IPS-NIHi7 (cell line): Measurements from ENCODE around the gene IL4R.
"Not testable (repeated sequence)": the region's sequence is repeated elsewhere in the genome, so short reads cannot be mapped to it uniquely, and the experiment has no call there.

Experiments
- DNase-seq: peaks from one replicate; pipeline ENCODE4 v3.0.0; 2012; ENCODE audit warnings: mixed read lengths; ENCODE audit errors: extremely low spot score

IL4R gene

DNA sequence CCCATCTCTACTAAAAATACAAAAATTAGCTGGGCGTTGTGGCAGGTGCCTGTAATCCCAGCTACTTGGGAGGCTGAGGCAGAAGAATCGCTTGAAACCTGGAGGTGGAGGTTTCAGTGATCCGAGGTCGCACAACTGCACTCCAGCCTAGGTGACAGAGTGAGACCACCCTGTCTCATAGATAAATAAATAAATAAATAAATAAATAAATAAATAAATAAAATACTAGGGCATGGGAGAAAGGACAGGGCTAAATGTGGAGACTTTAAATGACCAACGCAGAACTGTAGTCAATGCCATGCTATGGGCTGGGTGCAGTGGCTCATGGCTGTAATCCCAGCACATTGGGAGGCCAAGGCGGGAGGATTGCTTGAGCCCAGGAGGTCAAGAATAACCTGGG is 25.5 kb upstream of the IL4R start:
- not testable (repeated sequence) for DNase-seq

DNA sequence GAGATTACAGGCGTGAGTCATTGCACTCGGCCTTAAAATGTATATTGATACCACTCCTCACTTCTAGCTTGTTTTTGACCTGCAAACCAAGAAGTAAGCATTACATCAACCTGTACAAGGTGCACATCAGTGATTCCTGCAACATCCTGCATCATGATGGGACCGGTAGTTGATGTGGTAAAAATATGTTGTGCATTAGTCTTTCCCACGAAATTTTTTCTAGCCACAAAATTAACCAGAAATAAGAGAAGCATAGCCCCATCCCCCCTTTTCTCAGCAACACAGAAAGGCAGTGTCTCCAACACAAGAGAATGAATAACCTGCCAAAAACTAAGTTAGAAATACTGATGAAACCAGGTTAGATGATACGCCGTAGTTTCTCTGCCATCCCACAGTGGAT is 24.1 kb upstream of the IL4R start:
- no peak for DNase-seq

DNA sequence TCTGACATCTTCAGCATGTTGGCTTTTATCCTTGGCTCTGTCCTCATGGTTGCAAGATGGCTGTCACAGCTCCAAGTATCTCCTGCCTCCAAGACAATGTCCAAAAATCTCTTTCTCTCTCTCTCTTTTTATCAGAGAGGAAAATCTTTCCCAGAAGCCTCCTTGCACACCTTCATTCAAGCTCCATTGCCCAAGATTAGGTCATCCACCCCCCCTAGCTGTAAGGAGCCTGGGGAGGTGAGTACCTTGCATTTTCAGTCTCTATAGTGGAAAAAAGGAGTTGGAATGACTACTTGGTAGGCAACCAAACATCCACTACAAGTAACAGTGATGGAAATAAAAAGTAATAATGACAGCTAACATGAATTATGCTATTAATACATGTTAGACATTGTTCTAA is 23.2 kb upstream of the IL4R start:
- DNase-seq, result no peak

DNA sequence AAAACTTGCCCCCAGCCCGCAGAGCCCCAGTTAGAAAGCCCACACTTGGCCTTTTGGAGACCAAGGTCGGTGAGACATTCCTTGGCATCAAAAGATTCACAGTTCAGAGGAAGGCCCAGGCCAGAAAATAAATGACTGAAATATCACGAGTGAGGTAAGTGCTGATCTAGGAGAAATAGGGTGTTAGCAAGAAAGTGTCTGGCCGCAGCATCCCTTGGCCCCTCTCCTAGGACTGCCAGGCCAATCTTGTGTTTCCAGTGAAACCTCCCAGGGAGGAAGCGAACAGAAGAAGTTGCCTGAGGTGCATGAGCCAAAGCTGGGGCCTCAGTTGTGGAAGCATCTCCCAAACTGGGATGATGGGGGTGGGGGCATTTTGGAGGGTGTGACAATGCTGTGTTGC is 22.7 kb upstream of the IL4R start:
- DNase-seq, result no peak

DNA sequence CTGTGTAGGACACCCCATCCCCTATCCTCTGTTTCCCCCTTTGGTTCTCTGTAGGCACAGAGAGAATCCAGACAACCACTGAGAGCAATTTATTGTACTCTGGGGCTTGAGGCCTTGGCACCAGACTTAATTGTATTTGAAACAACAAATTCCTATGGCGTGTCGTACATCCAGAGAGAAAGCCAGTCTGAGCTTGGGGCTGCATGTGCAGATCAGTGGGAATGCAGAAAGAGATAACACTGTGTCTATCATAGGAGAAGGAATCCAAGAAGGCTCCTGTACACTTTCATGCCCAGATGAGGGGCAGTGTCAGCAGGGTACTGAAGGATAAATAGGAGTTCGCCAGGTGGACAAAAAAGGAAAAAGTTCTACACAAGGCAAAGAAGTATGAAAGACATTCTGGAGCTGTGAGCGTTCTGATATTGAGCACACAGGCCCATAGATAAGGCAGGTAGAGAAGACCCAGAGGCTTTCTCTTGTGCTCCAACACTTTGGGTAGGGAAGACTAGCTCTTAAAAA is 22.0 kb upstream of the IL4R start:
- DNase-seq, result no peak

DNA sequence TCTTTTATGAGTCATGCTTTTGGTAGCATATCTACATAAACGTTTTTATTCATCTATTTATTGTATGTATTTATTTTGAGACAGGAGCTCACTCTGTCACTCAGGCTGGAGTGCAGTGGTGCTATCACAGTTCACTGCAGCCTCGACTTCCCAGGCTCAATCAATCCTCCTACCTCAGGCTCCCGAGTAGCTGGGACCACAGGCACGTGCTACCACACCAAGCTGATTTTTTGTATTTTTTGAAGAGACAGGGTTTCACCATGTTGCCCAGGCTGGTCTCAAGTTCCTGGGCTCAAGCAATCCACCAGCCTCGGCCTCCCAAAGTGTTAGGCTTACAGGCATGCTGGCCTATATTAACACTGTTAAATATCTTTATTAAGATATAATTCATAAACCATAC is 20.4 kb upstream of the IL4R start:
- DNase-seq, result no peak

DNA sequence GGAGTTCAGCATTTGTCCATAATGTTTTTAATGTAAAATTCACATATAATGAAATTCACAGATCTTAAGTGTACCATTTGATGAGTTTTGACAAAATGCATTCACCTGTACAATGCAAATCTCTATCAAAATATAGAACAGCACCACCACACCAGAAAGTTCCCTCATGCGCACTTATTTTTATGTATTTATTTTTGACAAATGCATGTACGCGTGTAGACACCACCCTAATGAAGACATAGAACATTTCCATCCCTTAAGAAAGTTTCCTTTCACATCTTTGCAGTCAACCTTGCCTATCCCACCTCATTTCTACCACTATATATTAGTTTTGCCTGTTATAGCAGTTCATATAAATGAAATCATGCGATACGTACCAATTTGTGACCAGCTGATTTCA is 15.6 kb upstream of the IL4R start:
- no peak for DNase-seq

DNA sequence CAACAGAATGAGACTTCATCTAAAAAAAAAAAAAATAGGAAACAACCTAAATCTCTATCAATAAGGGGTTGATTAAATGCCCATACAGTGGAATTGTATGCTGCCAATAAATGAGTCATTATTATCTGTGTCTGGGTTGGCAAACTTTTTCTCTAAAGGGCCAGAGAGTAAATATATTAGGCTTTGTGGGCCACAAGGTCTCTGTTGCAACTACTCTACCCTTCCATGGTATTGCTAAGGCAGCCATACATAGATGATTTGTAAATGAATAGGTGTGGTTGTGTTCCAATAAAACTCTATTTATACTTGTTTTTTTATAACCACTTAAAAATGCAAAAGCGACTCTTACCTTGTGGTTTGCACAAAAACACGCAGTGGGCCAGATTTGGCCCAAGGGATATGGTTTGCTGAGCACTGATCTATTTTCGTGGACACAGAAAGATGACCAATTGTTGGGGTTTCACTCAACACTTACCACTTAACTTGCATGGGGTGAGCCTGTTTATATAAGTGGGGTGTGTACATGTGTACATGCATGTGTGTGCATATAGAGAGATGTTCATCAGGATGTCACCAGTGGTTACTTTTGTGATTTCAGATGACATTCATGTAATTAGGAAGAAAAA is 12.4 kb upstream of the IL4R start:
- DNase-seq, result no peak

DNA sequence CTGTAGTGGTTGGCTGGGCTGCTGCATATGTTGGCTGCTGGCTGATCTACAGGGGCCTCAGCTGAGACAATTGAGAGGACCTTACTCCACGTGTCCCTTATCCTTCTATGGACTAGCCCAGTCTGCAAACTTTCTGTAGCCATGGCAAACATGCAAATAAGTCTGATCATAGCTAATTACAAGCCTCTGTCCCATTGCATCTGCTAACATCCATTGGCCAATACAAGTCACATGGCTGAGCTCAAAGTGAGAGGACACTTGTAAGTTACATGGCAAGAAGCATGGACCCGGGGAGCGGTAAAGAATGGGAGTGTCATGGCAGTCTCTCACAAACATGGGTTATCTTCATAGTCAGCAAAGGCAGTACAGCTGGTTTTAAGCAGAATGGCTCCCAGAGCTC is 11.6 kb upstream of the IL4R start:
- DNase-seq, result no peak

DNA sequence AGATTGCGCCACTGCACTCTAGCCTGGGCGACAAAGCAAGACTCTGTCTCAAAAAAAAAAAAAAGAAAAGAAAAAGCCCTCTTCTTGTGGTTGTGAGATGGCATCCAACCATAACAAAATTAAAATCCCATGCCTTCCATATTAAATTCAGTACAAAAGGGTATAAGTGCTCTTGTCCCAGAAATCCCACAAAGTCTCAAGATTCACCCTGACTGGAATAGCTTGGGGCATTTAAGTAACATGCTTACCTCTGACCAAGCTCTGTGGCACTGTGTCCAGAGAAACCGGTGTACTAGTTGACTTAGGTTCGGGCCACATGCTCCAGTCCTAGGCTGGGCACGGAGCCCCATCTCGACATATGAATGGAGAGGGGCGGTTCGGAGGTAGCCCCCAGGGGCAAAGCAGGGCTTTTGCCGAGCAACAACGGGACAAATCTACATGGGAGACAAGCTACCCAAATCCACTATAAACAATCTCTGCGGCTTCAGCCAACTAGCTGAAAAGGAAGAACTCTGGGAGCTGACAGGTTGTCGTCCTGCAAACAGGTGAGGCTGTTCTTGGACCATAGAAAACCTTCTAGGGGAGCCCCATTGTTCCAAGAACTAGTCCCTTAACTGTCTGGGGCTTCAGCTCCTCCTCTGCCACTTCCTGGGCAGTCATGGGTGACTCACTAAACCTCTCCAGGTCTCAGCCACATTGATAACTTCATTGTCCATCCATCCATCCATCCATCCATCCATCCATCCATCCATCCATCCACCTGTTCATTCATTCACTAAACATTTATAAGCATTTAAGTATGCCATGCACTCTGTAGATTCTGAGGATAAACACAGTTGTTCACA is 10.3 kb upstream of the IL4R start:
- no peak for DNase-seq

DNA sequence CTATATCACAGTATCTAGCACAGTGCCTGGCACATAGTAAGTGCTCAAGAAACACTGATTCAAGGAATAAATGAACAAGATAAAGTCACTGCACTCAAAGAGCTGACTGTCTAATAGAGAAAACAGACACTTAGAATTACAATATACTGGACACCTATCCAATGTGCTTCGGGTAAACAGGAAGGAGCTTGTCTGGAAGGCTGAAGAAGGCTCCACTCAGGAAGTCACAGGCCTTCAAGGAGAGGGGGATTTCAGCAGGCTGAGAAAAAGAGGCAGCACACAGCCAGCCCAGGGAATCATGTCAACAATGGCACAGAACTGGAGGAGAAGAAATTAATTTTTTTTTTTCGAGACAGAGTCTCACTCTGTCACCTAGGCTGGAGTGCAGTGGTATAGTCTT is 9.7 kb upstream of the IL4R start:
- no peak for DNase-seq

DNA sequence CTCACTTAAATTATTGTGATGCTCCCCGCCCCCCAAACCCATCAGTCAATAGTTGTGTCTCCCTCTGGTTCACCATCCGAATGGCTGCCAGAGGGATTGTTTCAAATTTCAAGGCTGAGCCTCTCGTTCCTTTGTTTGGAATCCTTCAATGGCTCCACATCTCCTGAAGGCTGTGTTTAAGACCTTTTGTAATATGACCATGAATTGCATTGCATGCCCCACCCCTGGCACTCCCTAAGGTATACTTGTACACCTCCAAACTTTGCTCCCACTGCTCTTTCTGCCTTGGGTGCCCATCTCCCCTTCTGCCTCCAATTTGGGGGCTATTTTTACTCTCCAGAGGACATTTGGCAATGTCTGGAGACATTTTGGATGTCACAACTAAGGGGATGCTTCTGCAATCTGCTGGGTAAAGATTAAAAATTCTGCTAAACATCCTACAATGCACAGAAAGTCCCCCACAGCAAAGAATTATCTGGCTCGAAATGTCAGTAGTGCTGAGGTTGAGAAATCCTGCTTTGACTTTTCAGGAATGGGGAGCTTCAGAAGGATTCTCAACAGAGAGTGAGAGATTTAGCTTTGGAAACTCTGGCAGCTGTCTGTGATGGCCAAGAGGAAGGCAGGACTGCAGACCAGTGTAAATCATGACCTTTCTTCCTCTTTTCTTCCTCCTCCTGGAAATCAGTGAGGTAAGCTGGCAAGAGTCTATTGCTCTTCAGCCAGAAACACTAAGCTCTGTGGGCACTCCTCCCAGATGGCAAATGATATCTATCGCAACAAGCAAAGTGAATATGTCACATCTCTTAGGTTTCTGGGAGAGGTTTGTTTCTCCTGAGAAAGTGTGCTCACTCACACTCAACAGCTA is 8.7 kb upstream of the IL4R start:
- DNase-seq, result no peak

DNA sequence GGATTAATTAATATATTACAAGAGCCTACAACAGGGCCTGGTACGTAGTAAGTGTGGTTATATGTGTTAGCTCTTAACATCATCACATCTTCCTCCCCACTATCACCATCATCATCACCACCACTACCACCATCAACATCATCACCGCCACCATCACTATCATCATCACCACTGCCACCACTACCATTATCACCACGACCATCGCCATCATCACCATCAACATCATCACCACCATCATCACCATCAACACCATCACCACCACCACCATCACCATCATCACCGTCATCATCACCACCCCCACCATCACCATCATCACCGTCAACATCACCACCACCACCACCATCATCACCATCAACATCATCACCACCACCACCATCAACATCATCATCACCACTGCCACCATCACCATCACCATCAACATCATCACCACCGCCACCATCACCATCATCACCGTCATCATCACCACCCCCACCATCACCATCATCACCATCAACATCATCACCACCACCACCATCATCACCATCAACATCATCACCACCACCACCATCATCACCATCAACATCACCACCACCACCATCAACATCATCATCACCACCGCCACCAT is 7.8 kb upstream of the IL4R start:
- DNase-seq, result no peak

DNA sequence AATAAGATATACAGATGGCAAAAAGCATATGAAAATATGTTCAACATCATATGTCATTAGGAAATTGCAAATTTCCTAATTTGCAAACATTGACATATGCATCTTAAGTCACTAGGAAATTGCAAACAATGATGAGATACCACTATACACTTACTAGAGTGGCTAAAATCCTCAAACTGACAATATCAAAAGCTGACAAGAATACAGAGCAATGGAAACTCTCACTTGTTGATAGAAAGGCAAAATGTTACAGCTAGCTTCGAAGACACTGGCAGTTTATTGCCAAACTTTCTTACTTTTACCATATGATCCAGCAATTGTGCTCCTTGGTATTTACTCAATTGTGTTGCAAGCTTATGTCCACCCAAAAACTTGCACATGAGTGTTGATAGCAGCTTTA is 5.0 kb upstream of the IL4R start:
- no peak for DNase-seq

DNA sequence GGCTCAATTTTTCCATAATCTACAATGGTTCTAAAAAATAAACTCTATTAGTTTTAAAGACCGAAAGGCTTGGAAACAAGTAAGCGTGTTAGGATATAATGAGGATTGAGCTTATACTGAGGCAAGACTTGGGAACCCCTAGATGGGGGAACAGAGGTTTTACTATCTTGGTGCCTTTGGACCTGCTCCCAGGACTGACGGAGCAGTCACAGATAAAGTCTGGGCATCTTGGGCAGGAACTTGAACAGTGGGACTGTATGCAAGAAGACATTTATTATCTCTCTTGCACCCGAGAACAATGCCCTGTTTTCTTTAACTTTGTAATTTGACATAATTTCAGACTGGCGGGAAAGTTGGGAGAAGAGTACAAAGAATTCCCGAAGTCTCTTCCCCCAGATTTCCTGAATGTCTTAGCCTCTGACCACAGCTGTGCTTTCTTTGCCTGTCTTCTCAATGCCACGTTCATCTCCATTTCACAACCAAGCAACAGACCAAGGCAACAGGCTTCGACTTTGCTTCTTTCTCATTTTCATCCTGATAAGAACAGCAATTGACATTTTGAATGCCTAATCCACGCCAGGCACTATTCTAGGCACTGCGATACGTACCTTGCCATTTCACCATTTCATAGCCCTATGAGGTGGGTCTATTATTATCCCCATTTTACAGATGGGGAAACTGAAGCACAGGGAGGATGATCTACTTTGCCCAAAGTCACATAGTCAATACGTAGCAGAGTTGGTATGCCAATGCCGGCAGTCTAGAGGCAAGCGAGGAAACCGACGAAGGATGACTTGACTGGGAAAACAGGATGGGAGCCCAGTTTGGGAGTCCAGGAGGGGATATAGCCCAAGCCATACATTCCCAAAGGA is 3.0 kb upstream of the IL4R start:
- no peak for DNase-seq

DNA sequence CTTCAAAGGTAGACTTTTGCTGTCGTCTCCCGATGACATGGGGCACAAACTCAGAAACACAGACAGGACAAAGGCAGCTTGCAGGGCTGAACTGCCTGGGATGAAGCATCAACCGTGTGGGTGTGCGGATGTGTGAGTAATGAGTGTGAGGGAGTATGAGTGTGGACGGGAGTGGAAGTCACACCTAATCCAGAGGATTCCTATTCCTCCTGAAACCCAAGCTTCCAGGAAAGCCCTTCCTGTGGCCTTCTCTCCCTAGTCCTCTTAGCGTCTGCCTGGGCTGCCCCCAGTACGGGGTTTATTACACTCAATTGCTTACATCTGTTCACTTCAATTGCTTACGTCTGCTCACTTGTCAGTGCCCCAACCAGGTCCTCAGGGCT is 2.3 kb upstream of the IL4R start:
- DNase-seq, result no peak

DNA sequence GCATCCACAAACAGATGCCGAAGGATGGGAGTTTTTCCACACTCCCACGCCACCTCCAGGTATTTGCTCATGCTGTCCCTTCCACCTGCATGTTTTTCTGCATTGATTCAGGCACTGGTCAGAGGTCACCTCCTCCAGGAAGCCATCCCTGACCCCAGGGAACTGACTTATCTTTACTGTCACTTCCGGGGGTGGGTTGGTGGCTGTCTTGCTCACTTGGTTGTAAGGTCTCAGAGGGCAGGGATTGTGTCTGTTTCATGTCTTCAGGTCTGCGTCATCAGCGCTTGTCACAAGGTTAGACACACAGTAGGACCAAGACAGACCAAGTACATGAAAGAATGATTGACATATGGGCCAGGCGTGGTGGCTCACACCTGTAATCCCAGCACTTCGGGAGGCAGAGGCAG is 1.9 kb upstream of the IL4R start:
- no peak for DNase-seq

DNA sequence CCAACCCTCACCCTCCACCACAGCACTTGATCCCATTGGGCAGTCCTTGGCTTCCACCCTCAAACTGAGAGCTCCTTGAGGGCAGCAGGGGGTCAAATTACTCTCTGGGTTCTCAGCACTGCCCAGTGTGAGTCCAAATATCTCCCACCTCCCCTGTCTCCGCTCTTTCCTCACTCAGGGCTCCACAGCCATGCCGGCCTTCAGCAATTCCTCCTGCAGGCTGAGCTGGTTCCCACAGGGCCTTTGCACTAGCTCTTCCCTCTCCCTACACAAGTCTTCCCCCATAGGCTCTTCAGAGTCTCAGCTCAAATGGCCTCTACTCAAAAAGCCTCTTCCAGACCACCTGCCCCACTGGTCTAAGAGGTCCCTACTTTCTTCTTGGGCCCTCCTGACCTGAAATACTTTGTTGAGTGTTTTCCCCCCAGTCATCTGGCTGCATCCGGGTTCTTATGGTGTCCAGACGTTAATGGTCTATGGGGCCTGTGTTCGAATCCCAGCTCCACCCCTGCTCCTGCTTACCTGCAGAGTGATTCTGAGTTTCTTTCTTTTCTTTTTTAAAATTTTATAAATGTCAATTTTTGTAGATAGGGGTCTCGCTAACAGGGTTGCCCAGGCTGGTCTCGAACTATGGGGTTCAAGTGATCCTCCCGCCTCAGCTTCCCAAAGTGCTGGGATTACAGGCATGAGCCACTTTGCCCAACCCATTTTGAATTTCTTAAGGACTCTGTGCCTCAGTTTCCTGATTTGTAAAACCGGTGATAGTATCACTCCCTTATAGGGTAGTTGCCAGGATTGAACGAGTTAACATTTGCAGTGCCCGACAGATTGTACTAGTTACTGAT is 973 bp upstream of the IL4R start:
- DNase-seq, result no peak

DNA sequence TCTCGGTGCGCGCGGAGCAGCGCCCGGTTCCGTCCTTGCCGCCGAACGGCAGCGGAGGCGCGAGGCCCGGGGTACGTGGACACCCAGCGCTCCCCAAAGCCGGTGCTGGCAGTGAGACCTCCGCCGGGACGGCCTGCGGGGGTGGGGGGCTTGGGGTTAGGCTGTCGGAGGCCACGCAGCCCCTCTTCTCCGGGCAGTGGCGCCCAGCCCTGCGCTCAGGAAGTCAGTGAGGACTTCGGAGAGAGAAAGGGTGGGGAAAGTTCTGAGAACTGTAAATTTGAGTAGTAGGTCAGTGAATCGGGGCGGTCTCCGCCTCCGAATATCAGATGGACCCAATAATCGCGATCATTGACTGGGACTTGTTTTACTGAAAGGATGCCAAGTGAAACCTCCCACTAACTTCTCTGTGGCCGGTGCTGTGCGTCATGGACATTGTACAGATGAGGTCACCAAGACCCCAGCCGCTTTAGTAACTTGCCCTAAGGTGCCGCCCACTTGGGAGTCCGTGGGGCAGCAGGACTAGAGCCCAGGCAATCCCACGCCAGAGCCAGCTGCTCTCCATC is 468 bp downstream of the IL4R start:
- DNase-seq, result no peak

DNA sequence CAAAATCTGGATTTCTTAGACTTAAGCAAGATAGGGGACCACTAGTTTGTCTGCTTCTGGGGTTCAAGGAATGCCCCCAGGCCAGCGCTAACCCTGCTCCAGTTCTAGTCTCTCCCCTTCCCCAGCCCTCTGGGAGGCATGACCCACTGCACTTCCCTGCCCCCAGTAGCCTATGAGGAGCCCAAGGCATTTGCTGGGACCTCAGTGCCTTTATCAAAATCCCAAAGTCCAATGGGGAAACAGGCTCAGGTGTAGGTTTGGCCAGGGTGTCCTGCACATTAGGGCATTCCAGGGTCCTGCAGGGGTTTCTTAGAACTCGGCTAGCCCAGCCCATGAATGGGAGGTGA is 1.2 kb downstream of the IL4R start:
- no peak for DNase-seq
